ENCODE results near the gene NBPF3. TPM values are rescaled to one million over a fixed set of nuclear protein-coding genes. Genes with fewer than 3 reads are reported as not detected.
A peak's percentile ranks its signal among the peaks of the same experiment; 100 is the strongest.
"Not testable (repeated sequence)": the region's sequence is repeated elsewhere in the genome, so short reads cannot be mapped to it uniquely, and the experiment has no call there.

Gene NBPF3
- total RNA-seq, 1 donor = 24.6 TPM

DNA sequence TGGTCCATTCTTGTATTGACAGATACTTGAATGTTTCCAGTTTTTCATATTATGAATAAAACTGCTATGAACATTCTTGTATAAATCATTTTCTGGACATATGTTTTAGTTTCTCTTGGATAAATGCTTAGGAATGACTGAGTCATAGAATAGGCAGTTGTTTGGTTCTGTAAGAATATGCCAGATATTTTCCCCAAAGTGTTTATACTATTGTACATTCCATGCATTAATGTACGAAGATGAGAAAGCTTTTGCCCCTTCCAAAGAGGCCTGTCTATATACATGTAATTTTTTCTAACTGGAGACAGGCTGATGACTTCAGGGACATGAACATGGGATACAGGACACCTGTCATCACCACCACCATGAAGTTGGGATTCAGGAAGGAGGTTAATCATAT, 11.3 kb downstream of the NBPF3 start:
- peak overlapping the region; percentile 61 for H3K4me2 ChIP-seq (ENCODE audit: insufficient read depth, low read length)
- H3K4me3 ChIP-seq (ENCODE audit: insufficient read depth, low read length) = peak overlapping the region; percentile 13
- peak overlapping the region; percentile 68 for H3K27ac ChIP-seq (ENCODE audit: low read depth, low read length)

DNA sequence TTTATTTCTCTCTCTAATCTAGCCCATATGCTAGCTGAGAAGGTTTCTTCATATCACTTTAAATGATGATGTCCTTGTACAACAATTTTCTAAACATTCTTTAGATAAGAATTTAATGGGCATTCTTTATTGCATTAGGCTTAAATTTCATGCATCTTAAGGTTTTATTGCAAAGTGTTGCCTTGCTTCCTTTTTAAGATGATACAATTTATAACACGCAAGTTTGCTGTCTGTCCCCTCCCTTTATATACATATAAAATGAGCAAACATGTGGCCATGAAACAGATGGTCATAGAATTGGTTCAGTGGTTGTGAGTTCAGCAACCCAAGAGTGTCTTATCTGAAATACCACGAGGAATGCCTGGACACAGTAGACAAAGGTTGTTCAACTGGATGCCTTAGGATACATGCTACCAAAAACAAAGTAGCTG, 12.1 kb downstream of the NBPF3 start:
- peak overlapping the region; percentile 68 for H3K27ac ChIP-seq (ENCODE audit: low read depth, low read length)
- H3K4me2 ChIP-seq (ENCODE audit: insufficient read depth, low read length) = peak overlapping the region; percentile 61
- no peaks in the 10 kb centered on the region for H3K79me2 ChIP-seq (ENCODE audit: insufficient read depth, low read length)
- H3K27me3 ChIP-seq (ENCODE audit: insufficient read depth, low read length) = no peaks in the 10 kb centered on the region
- peaks cover 42% of the 10 kb centered on the region for H3K4me1 ChIP-seq (ENCODE audit: insufficient read depth, low read length)
- no peak for TF ChIP-seq CTCF (IDR thresholded peaks at IDR 0.05; ENCODE audit: extremely low read depth, low read depth, low read length)
- no peaks in the 10 kb centered on the region for H4K20me1 ChIP-seq (ENCODE audit: insufficient read depth, low read length)
- H3K9me3 ChIP-seq (ENCODE audit: low read depth, low read length) = no peaks in the 10 kb centered on the region
- no peak overlapping the region for H2AFZ ChIP-seq (ENCODE audit: low read length)
- H3K36me3 ChIP-seq (ENCODE audit: insufficient read depth, low read length) = no peaks in the 10 kb centered on the region
- DNase-seq (ENCODE audit: insufficient read length, low spot score, missing footprints) = no peak
- H3K4me3 ChIP-seq (ENCODE audit: insufficient read depth, low read length) = no peak overlapping the region

More for the DNA sequence above, 11.3 kb downstream of the NBPF3 start:
- Histone ChIP-seq H2AFZ (ENCODE audit: low read length) (no peak overlapping the region), H4K20me1 (ENCODE audit: insufficient read depth, low read length) (no peaks in the 10 kb centered on the region), H3K36me3 (ENCODE audit: insufficient read depth, low read length) (no peaks in the 10 kb centered on the region), H3K27me3 (ENCODE audit: insufficient read depth, low read length) (no peaks in the 10 kb centered on the region), H3K4me1 (ENCODE audit: insufficient read depth, low read length) (peaks cover 42% of the 10 kb centered on the region), H3K9me3 (ENCODE audit: low read depth, low read length) (no peaks in the 10 kb centered on the region), H3K79me2 (ENCODE audit: insufficient read depth, low read length) (no peaks in the 10 kb centered on the region)
- DNase-seq (ENCODE audit: insufficient read length, low spot score, missing footprints) = peak; percentile 81
- no peak for TF ChIP-seq CTCF (IDR thresholded peaks at IDR 0.05; ENCODE audit: extremely low read depth, low read depth, low read length)

DNA sequence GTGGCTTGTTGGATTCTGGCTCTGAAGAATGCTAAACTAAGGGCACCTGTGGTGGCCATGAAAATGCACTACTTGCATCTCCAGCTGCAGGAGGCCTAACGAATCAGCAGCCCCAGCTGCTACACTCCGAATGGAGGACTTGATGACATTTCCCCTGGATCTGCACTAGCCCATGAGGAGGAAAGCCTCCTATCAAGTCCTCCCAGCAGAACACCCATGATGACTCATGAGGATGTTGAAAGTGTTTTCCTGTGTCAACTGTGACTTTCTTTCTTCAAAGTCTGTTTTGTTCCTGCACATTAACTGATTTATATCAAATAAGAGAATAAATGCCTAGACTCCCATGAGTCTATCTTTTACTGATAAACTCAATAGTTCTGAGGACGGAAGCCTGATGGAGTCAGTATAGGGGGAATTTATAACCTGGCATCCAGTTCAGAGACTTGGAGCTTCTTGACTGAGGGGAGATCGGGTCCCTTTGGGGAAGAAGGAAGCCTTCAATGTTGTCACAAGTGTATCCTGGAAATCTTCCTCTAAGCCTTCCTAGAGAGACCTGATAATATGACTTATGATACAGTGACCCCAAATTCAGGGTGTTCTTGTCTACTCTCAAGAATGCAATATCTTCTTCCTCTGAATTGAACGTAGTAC, 14.2 kb downstream of the NBPF3 start:
- H3K27ac ChIP-seq (ENCODE audit: low read depth, low read length) = not testable (repeated sequence)
- peaks cover 42% of the 10 kb centered on the region for H3K4me1 ChIP-seq (ENCODE audit: insufficient read depth, low read length)

DNA sequence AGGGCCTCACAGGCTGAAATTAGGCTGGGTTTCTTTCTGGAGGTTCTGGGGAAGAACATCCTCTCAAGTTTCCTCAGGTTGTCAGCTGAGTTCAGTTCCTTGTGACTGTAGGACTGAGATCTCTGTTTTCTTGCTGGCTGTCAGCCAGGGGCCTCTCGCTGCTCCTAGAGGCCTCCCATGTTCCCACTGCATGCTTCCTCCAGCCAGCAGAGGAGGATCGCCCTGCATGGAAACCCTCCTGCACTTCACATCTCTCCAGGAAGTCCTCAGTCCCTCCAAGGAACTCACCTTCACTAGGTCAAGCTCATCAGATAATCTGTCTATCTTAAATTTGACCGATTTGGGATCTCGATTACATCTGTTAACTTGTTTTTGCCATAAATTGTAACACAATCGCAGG, 15.0 kb downstream of the NBPF3 start:
- not testable (repeated sequence) for H3K27ac ChIP-seq (ENCODE audit: low read depth, low read length)

More for the DNA sequence above, 14.2 kb downstream of the NBPF3 start:
- not testable (repeated sequence) for H3K27me3 ChIP-seq (ENCODE audit: insufficient read depth, low read length); DNase-seq (ENCODE audit: insufficient read length, low spot score, missing footprints); H3K4me3 ChIP-seq (ENCODE audit: insufficient read depth, low read length); H3K9me3 ChIP-seq (ENCODE audit: low read depth, low read length); H2AFZ ChIP-seq (ENCODE audit: low read length); H3K36me3 ChIP-seq (ENCODE audit: insufficient read depth, low read length); H3K79me2 ChIP-seq (ENCODE audit: insufficient read depth, low read length); H4K20me1 ChIP-seq (ENCODE audit: insufficient read depth, low read length)
- H3K4me2 ChIP-seq (ENCODE audit: insufficient read depth, low read length) = peak overlapping the region; percentile 28

DNA sequence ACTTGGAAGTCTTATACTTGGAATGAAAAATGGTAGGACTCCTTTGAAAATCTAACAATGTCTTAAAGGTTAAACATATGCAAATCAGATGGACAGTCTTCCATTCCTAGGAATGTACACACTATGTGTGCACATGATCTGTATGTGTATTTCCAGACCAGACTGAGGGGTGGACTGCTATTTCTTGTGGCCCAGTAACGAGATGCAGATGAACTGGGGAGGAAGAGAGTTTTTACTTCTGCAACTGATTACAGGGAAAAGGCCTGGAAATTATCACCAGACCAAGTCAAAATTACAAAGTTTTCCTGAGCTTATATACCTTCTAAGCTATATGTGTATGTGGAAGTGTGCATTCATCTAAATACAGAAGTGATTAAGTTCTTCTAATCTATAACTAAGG, 17.7 kb downstream of the NBPF3 start:
- TF ChIP-seq CTCF (IDR thresholded peaks at IDR 0.05; ENCODE audit: extremely low read depth, low read depth, low read length) = no peak
- no peak overlapping the region for H2AFZ ChIP-seq (ENCODE audit: low read length)
- no peaks in the 10 kb centered on the region for H3K9me3 ChIP-seq (ENCODE audit: low read depth, low read length)
- no peak overlapping the region for H3K27ac ChIP-seq (ENCODE audit: low read depth, low read length)
- H3K4me3 ChIP-seq (ENCODE audit: insufficient read depth, low read length) = no peak overlapping the region
- H3K4me1 ChIP-seq (ENCODE audit: insufficient read depth, low read length) = peaks cover 15% of the 10 kb centered on the region
- no peak for DNase-seq (ENCODE audit: insufficient read length, low spot score, missing footprints)
- H3K79me2 ChIP-seq (ENCODE audit: insufficient read depth, low read length) = no peaks in the 10 kb centered on the region
- no peaks in the 10 kb centered on the region for H3K36me3 ChIP-seq (ENCODE audit: insufficient read depth, low read length)
- no peaks in the 10 kb centered on the region for H3K27me3 ChIP-seq (ENCODE audit: insufficient read depth, low read length)
- no peaks in the 10 kb centered on the region for H4K20me1 ChIP-seq (ENCODE audit: insufficient read depth, low read length)
- no peak overlapping the region for H3K4me2 ChIP-seq (ENCODE audit: insufficient read depth, low read length)

More for the DNA sequence above, 15.0 kb downstream of the NBPF3 start:
- H3K79me2 ChIP-seq (ENCODE audit: insufficient read depth, low read length); H3K9me3 ChIP-seq (ENCODE audit: low read depth, low read length); DNase-seq (ENCODE audit: insufficient read length, low spot score, missing footprints); H3K4me3 ChIP-seq (ENCODE audit: insufficient read depth, low read length); H3K36me3 ChIP-seq (ENCODE audit: insufficient read depth, low read length); H3K4me2 ChIP-seq (ENCODE audit: insufficient read depth, low read length); H4K20me1 ChIP-seq (ENCODE audit: insufficient read depth, low read length); H2AFZ ChIP-seq (ENCODE audit: low read length); H3K27me3 ChIP-seq (ENCODE audit: insufficient read depth, low read length): not testable (repeated sequence)
- H3K4me1 ChIP-seq (ENCODE audit: insufficient read depth, low read length) = peaks cover 42% of the 10 kb centered on the region

GRCh38 chr1:21465127-21465526, 25.2 kb downstream of the NBPF3 start:
- H3K4me3 ChIP-seq (ENCODE audit: insufficient read depth, low read length); H3K36me3 ChIP-seq (ENCODE audit: insufficient read depth, low read length); H3K9me3 ChIP-seq (ENCODE audit: low read depth, low read length); H4K20me1 ChIP-seq (ENCODE audit: insufficient read depth, low read length); H3K4me2 ChIP-seq (ENCODE audit: insufficient read depth, low read length); H2AFZ ChIP-seq (ENCODE audit: low read length); H3K79me2 ChIP-seq (ENCODE audit: insufficient read depth, low read length); H3K4me1 ChIP-seq (ENCODE audit: insufficient read depth, low read length); H3K27me3 ChIP-seq (ENCODE audit: insufficient read depth, low read length); DNase-seq (ENCODE audit: insufficient read length, low spot score, missing footprints); H3K27ac ChIP-seq (ENCODE audit: low read depth, low read length): not testable (repeated sequence)

DNA sequence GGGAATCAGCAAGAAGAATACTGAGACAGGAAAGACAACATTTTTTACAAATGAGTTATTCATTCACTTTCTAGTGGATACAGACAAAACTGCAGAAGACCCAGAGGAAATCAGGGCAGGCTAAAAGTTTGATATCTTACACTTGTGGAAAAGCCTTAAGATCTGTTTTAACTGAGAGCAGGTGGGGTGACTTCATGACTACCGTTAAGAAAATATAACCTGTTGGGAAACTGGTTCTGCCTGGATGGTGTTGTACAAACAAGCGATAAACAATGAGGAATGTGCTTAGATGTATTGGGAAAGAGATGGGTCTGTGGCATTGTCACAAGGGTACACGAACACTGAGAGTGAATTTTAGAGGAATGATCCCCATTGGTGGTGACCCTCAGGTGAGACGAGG, 28.0 kb downstream of the NBPF3 start:
- not testable (repeated sequence) for H3K4me1 ChIP-seq (ENCODE audit: insufficient read depth, low read length); H3K79me2 ChIP-seq (ENCODE audit: insufficient read depth, low read length); H3K4me3 ChIP-seq (ENCODE audit: insufficient read depth, low read length); H3K36me3 ChIP-seq (ENCODE audit: insufficient read depth, low read length); H3K27me3 ChIP-seq (ENCODE audit: insufficient read depth, low read length); DNase-seq (ENCODE audit: insufficient read length, low spot score, missing footprints); H3K27ac ChIP-seq (ENCODE audit: low read depth, low read length); H3K4me2 ChIP-seq (ENCODE audit: insufficient read depth, low read length); H4K20me1 ChIP-seq (ENCODE audit: insufficient read depth, low read length); H3K9me3 ChIP-seq (ENCODE audit: low read depth, low read length); H2AFZ ChIP-seq (ENCODE audit: low read length)

Data from osteoblast (primary cell).